Activated naive CD4-positive, alpha-beta T cell treated with anti-CD3 and anti-CD28 coated beads for 36 hours (primary cell): Measurements from ENCODE around the gene CLEC3B. TPM values are rescaled to one million over a fixed set of nuclear protein-coding genes. Genes with fewer than 3 reads are reported as not detected.
"Not testable (repeated sequence)": the region's sequence is repeated elsewhere in the genome, so short reads cannot be mapped to it uniquely, and the experiment has no call there.

Experiments used
- CTCF ChIA-PET: fragments of 350-600 bp; sonication (Branson Sonifier 250); formaldehyde crosslinking; loops from one replicate; lab custom pipeline; 2021; ENCODE audit warnings: antibody characterized with exemption; lab: Charles Lee
- DNase-seq: peaks from one replicate; pipeline ENCODE4 v3.0.0-alpha.2; 2020
- H3K27ac Mint-ChIP-seq: one replicate; pipeline ENCODE4 v1.8.0; 2021; ENCODE audit warnings: mild to moderate bottlenecking, mixed read lengths
- H3K27me3 Mint-ChIP-seq: one replicate; pipeline ENCODE4 v1.8.0; 2021; ENCODE audit warnings: low read depth, mixed read lengths
- H3K36me3 Mint-ChIP-seq: one replicate; pipeline ENCODE4 v1.8.0; 2021; ENCODE audit warnings: low read depth, mixed read lengths
- H3K4me1 Mint-ChIP-seq: one replicate; pipeline ENCODE4 v1.8.0; 2021; ENCODE audit warnings: low read depth, mixed read lengths
- H3K4me3 Mint-ChIP-seq: one replicate; pipeline ENCODE4 v1.8.0; 2021; ENCODE audit warnings: mild to moderate bottlenecking, moderate library complexity, mixed read lengths
- H3K9me3 Mint-ChIP-seq: one replicate; pipeline ENCODE4 v1.8.0; 2021; ENCODE audit warnings: mixed read lengths
- intact Hi-C: fragments of 100-400 bp; cut with micrococcal nuclease; formaldehyde crosslinking; loops from one replicate; pipeline ENCODE4 v1.15.1; 2023
- total RNA-seq, 2 experiments: library from RNA; stranded (reverse); gene quantifications; one replicate each; pipeline ENCODE4 v1.2.3, GENCODE V29; 2021

Gene CLEC3B
- total RNA-seq, 2 experiments from 2014 or later: not detected

GRCh38 chr3:45059132-45059531, 33.0 kb downstream of the CLEC3B start:
- no peaks in the 10 kb centered on the region for H3K9me3 Mint-ChIP-seq
- no peaks in the 10 kb centered on the region for H3K27me3 Mint-ChIP-seq
- no peak overlapping the region for H3K4me3 Mint-ChIP-seq
- no peak for DNase-seq
- no peaks in the 10 kb centered on the region for H3K36me3 Mint-ChIP-seq
- H3K27ac Mint-ChIP-seq: no peak overlapping the region
- peaks cover 6% of the 10 kb centered on the region for H3K4me1 Mint-ChIP-seq
- intact Hi-C loops: no loop called here
- CTCF ChIA-PET: no interaction called here

GRCh38 chr3:45060165-45060892, 34.2 kb downstream of the CLEC3B start:
- Mint-ChIP-seq H3K9me3 (no peaks in the 10 kb centered on the region), H3K4me3 (no peak overlapping the region), H3K27ac (no peak overlapping the region), H3K36me3 (no peaks in the 10 kb centered on the region), H3K27me3 (no peaks in the 10 kb centered on the region), H3K4me1 (peaks cover 14% of the 10 kb centered on the region)
- CTCF ChIA-PET: interaction anchor here (0.8 kb wide), 1 partner anchor 19 kb away, joined by 3 read pairs; no protein-coding TSS in a partner anchor
- intact Hi-C loops: no loop called here
- DNase-seq: no peak

GRCh38 chr3:45062697-45063070, 36.6 kb downstream of the CLEC3B start:
- no peaks in the 10 kb centered on the region for H3K9me3 Mint-ChIP-seq
- no peak overlapping the region for H3K27ac Mint-ChIP-seq
- H3K36me3 Mint-ChIP-seq: no peaks in the 10 kb centered on the region
- no peaks in the 10 kb centered on the region for H3K27me3 Mint-ChIP-seq
- peaks cover 24% of the 10 kb centered on the region for H3K4me1 Mint-ChIP-seq
- H3K4me3 Mint-ChIP-seq: no peak overlapping the region
- CTCF ChIA-PET: no interaction called here
- no peak for DNase-seq
- intact Hi-C loops: no loop called here

GRCh38 chr3:45064512-45065372, 38.6 kb downstream of the CLEC3B start:
- no peaks in the 10 kb centered on the region for H3K27me3 Mint-ChIP-seq
- H3K27ac Mint-ChIP-seq: peak overlapping the region; percentile 48
- intact Hi-C loops: loop anchor here (2.0 kb wide), 1 partner anchor 102 kb away; no protein-coding TSS in a partner anchor
- no peaks in the 10 kb centered on the region for H3K9me3 Mint-ChIP-seq
- H3K36me3 Mint-ChIP-seq: no peaks in the 10 kb centered on the region
- peak; percentile 69 for DNase-seq
- peak overlapping the region; percentile 14 for H3K4me3 Mint-ChIP-seq
- CTCF ChIA-PET: no interaction called here
- peaks cover 22% of the 10 kb centered on the region for H3K4me1 Mint-ChIP-seq

- no peak for DNase-seq
- Mint-ChIP-seq H3K36me3 (no peaks in the 10 kb centered on the region), H3K4me3 (no peak overlapping the region), H3K27ac (peak overlapping the region; percentile 68), H3K27me3 (no peaks in the 10 kb centered on the region), H3K4me1 (peaks cover 22% of the 10 kb centered on the region), H3K9me3 (no peaks in the 10 kb centered on the region)
- intact Hi-C loops: loop anchor here (2.0 kb wide), 1 partner anchor 101 kb away; no protein-coding TSS in a partner anchor
- CTCF ChIA-PET: no interaction called here
These were observed 39.2 kb downstream of the CLEC3B start for GRCh38 chr3:45065373-45065720.

GRCh38 chr3:45066109-45066801, 40.2 kb downstream of the CLEC3B start:
- H3K4me1 Mint-ChIP-seq: peaks cover 22% of the 10 kb centered on the region
- no peak overlapping the region for H3K4me3 Mint-ChIP-seq
- CTCF ChIA-PET: no interaction called here
- no peak overlapping the region for H3K27ac Mint-ChIP-seq
- no peak for DNase-seq
- H3K9me3 Mint-ChIP-seq: no peaks in the 10 kb centered on the region
- H3K36me3 Mint-ChIP-seq: no peaks in the 10 kb centered on the region
- H3K27me3 Mint-ChIP-seq: no peaks in the 10 kb centered on the region
- intact Hi-C loops: no loop called here

- H3K27me3 Mint-ChIP-seq: no peaks in the 10 kb centered on the region
- intact Hi-C loops: no loop called here
- H3K27ac Mint-ChIP-seq: no peak overlapping the region
- H3K9me3 Mint-ChIP-seq: no peaks in the 10 kb centered on the region
- H3K4me1 Mint-ChIP-seq: peaks cover 22% of the 10 kb centered on the region
- no peak overlapping the region for H3K4me3 Mint-ChIP-seq
- no peak for DNase-seq
- no peaks in the 10 kb centered on the region for H3K36me3 Mint-ChIP-seq
- CTCF ChIA-PET: no interaction called here
These were observed 41.4 kb downstream of the CLEC3B start for GRCh38 chr3:45067486-45067885.

GRCh38 chr3:45067941-45068340, 41.8 kb downstream of the CLEC3B start:
- DNase-seq: no peak
- CTCF ChIA-PET: no interaction called here
- intact Hi-C loops: no loop called here
- H3K9me3 Mint-ChIP-seq: no peaks in the 10 kb centered on the region
- H3K27ac Mint-ChIP-seq: no peak overlapping the region
- no peak overlapping the region for H3K4me3 Mint-ChIP-seq
- no peaks in the 10 kb centered on the region for H3K36me3 Mint-ChIP-seq
- H3K27me3 Mint-ChIP-seq: no peaks in the 10 kb centered on the region
- peaks cover 22% of the 10 kb centered on the region for H3K4me1 Mint-ChIP-seq

GRCh38 chr3:45071075-45071474, 45.0 kb downstream of the CLEC3B start:
- CTCF ChIA-PET: no interaction called here
- intact Hi-C loops: no loop called here

GRCh38 chr3:45075821-45076625, 49.9 kb downstream of the CLEC3B start:
- H3K36me3 Mint-ChIP-seq: no peaks in the 10 kb centered on the region
- no peak for DNase-seq
- H3K4me1 Mint-ChIP-seq: no peaks in the 10 kb centered on the region
- H3K27me3 Mint-ChIP-seq: no peaks in the 10 kb centered on the region
- no peak overlapping the region for H3K27ac Mint-ChIP-seq
- intact Hi-C loops: no loop called here
- CTCF ChIA-PET: interaction anchor here (1.0 kb wide), 1 partner anchor 36 kb away, joined by 3 read pairs; no protein-coding TSS in a partner anchor
- H3K9me3 Mint-ChIP-seq: peaks cover 2% of the 10 kb centered on the region
- H3K4me3 Mint-ChIP-seq: no peak overlapping the region

More at GRCh38 chr3:45071075-45071474, 45.0 kb downstream of the CLEC3B start:
- Mint-ChIP-seq H3K9me3 (no peaks in the 10 kb centered on the region), H3K36me3 (no peaks in the 10 kb centered on the region), H3K4me1 (peaks cover 6% of the 10 kb centered on the region), H3K27me3 (no peaks in the 10 kb centered on the region), H3K27ac (no peak overlapping the region), H3K4me3 (no peak overlapping the region)
- no peak for DNase-seq

GRCh38 chr3:45078256-45078655, 52.2 kb downstream of the CLEC3B start:
- CTCF ChIA-PET, H3K27me3 Mint-ChIP-seq, H3K36me3 Mint-ChIP-seq, intact Hi-C loops, H3K4me1 Mint-ChIP-seq, H3K9me3 Mint-ChIP-seq, H3K4me3 Mint-ChIP-seq, DNase-seq, H3K27ac Mint-ChIP-seq: not testable (repeated sequence)
